ENCODE data around the gene MX2. TPM values are rescaled to one million over a fixed set of nuclear protein-coding genes. Genes with fewer than 3 reads are reported as not detected.

Gene MX2
- polyA plus RNA-seq, 1 donor = 1.1 TPM

Other genes starting within 250 kb of the MX2 start
- gene BACE2, start 193.9 kb upstream of the MX2 start, polyA plus RNA-seq (ENCODE audit: insufficient read length) = 29.1 TPM
- gene FAM3B, start 45.2 kb upstream of the MX2 start, polyA plus RNA-seq (ENCODE audit: insufficient read length) = 0.18 TPM
- 2.4 TPM for gene MX1, start 64.2 kb downstream of the MX2 start, polyA plus RNA-seq (ENCODE audit: insufficient read length)
- gene TMPRSS2, start 146.1 kb downstream of the MX2 start, polyA plus RNA-seq (ENCODE audit: insufficient read length) = not detected

Measured in forelimb muscle (tissue), 1 donor.